ENCODE data around the gene UTP18.
"Not testable (repeated sequence)": the region's sequence is repeated elsewhere in the genome, so short reads cannot be mapped to it uniquely, and the experiment has no call there.

DNA sequence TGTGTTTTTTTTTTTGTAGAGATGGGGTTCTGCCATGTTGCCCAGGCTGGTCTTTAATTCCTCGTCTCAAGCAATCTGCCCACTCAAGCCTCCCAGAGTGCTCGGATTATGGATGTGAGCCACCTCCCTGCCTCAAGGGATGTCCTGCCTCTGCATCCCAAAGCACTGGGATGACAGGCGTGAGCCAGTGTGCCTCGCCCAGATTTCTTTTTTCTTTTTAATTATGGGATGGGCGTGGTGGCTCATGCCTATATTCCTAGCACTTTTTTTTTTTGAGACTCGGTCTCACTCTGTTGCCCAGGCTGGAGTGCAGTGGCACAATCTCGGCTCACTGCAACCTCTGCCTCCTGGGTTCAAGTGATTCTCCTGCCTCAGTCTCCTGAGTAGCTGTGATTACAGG is 34.8 kb upstream of the UTP18 start:
- not testable (repeated sequence) for TF ChIP-seq EGR1 (conservative IDR thresholded peaks at IDR 0.05); JUN (IDR thresholded peaks at IDR 0.05; ENCODE audit: borderline replicate concordance, low read depth, low read length); JUN (CRISPR knock-in tag; IDR thresholded peaks at IDR 0.05; ENCODE audit: borderline replicate concordance)
